Subcutaneous adipose tissue (tissue), 4 donors: ENCODE data around the gene TMTC1. TPM values are rescaled to one million over a fixed set of nuclear protein-coding genes. Genes with fewer than 3 reads are reported as not detected.

ENCODE experiments used
- CTCF ChIP-seq: fragments of 450-650 bp; IDR thresholded peaks from one replicate; pipeline ENCODE4 v1.5.1; 2016; ENCODE audit warnings: low read depth, mild to moderate bottlenecking, control low read depth, antibody characterized with exemption, moderate library complexity
- total RNA-seq, 4 donors: library from RNA; depleted of rRNA; stranded (reverse); fragments of >200 nt; gene quantifications; one replicate each; pipeline ENCODE4 v1.1.0, GENCODE V29; 2016

Gene TMTC1
- total RNA-seq, 4 donors from 2014 or later: 45.4 to 153 (median 85.2) TPM

GRCh38 chr12:29719381-29719780 is 64.4 kb downstream of the TMTC1 start:
- no peak for TF ChIP-seq CTCF

GRCh38 chr12:29717540-29718100 is 66.1 kb downstream of the TMTC1 start:
- no peak for TF ChIP-seq CTCF

GRCh38 chr12:29714966-29715365 is 68.8 kb downstream of the TMTC1 start:
- TF ChIP-seq CTCF: no peak

- no peak for TF ChIP-seq CTCF
Observed at GRCh38 chr12:29713729-29714128, 70.0 kb downstream of the TMTC1 start.

DNA sequence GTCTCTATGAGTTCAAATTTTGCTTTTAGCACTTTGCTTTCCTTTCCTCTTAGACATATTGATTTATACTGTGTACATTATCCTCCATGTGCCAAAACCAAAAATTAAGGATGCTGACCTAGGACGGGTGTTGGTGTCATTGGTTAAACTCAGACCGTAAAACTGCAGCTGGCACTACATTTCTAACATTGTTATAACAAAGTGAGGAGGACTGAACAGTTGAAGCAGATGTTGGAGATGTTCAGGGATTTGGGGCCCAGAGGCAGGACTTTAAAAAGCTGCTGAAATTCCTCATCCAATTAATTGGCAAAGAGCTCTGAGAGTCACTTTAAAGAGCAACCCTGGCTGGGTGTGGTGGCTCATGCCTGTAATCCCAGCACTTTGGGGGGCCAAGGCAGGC is 72.4 kb downstream of the TMTC1 start:
- TF ChIP-seq CTCF: no peak

DNA sequence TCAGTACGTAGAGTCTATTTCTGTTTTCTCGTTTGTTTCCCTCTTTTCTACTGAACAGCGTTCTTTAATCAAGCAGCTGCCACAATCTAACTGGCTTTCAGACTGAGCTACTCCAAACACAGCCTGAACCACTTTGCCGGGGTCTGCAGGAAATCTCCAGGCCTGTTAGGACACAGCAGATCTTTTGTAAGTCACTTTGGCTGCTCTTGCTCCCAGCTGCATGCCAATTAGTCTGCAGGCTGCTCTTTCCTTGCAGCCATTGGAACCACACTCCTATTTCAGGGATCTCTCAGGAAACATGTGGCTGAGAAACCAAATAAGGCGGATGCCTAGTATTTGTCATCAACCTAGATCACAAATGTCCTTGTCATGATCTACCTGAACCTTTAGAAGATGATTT is 73.6 kb downstream of the TMTC1 start:
- TF ChIP-seq CTCF: no peak

DNA sequence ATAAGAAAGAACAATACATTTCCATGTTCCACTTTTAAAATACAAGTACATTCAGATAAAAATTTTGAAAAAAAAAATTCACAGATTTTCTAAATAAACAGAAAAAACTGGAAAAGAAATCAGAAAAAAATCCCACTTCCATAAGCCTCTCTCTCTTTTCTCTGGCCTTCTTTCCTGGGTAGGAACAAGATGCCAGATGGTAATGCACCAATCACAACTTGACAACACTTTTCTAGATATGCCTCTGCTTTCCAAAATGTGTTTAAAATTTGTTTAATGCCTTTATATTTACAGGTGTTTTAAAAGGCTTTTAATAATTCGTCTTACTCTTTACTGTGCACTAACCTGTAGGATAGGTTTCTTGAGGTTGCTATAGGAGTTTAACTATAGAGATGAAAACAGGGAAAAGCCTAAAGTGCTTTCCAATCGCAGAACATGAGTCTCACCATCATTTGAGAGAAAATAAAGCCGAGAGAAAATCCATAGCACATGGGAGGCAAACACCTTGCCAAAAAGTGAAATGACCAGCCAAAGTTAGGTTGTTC is 74.2 kb downstream of the TMTC1 start:
- TF ChIP-seq CTCF: no peak
